ENCODE data around the gene FOXL1. TPM values are rescaled to one million over a fixed set of nuclear protein-coding genes. Genes with fewer than 3 reads are reported as not detected.
A peak's percentile ranks its signal among the peaks of the same experiment; 100 is the strongest.

The FOXL1 gene
- total and polyA plus RNA-seq, 2 of the 13 experiments (the other 11 are each of a cell fraction or from before 2014, with no cell fraction given), result not detected

- TF ChIP-seq ZNF841 (CRISPR knock-in tag; IDR thresholded peaks at IDR 0.05; ENCODE audit: borderline replicate concordance) (no peak), KAT2B (IDR thresholded peaks at IDR 0.05; ENCODE audit: borderline replicate concordance, low read depth, low read length) (no peak), KDM1A (CRISPR knock-in tag; IDR thresholded peaks at IDR 0.05) (peak; percentile 45; the same call in 1 of the 2 replicates), RFX1 (IDR thresholded peaks at IDR 0.05) (no peak), PRDM10 (CRISPR knock-in tag; IDR thresholded peaks at IDR 0.05; ENCODE audit: low read depth) (no peak; the same call in 1 of the 2 replicates), XRCC5 (optimal IDR thresholded peaks at IDR 0.05; ENCODE audit: low read length) (peak; percentile 47), ZNF44 (CRISPR knock-in tag; IDR thresholded peaks at IDR 0.05) (peak; percentile 76; the same call in 1 of the 2 replicates), ZNF552 (CRISPR knock-in tag; IDR thresholded peaks at IDR 0.05; ENCODE audit: borderline replicate concordance) (no peak), TERF1 (CRISPR knock-in tag; IDR thresholded peaks at IDR 0.05) (no peak), NONO (IDR thresholded peaks at IDR 0.05) (no peak), NONO (CRISPR knock-in tag; conservative IDR thresholded peaks at IDR 0.05) (peak; percentile 97), PTBP1 (IDR thresholded peaks at IDR 0.05; ENCODE audit: low read depth, low read length, poor library complexity, severe bottlenecking) (peak; percentile 19), ZNF362 (CRISPR knock-in tag; IDR thresholded peaks at IDR 0.05; ENCODE audit: borderline replicate concordance) (no peak), CHD4 (IDR thresholded peaks at IDR 0.05; ENCODE audit: borderline replicate concordance, low read length) (no peak)
- TF ChIP-seq, protein P1, sequence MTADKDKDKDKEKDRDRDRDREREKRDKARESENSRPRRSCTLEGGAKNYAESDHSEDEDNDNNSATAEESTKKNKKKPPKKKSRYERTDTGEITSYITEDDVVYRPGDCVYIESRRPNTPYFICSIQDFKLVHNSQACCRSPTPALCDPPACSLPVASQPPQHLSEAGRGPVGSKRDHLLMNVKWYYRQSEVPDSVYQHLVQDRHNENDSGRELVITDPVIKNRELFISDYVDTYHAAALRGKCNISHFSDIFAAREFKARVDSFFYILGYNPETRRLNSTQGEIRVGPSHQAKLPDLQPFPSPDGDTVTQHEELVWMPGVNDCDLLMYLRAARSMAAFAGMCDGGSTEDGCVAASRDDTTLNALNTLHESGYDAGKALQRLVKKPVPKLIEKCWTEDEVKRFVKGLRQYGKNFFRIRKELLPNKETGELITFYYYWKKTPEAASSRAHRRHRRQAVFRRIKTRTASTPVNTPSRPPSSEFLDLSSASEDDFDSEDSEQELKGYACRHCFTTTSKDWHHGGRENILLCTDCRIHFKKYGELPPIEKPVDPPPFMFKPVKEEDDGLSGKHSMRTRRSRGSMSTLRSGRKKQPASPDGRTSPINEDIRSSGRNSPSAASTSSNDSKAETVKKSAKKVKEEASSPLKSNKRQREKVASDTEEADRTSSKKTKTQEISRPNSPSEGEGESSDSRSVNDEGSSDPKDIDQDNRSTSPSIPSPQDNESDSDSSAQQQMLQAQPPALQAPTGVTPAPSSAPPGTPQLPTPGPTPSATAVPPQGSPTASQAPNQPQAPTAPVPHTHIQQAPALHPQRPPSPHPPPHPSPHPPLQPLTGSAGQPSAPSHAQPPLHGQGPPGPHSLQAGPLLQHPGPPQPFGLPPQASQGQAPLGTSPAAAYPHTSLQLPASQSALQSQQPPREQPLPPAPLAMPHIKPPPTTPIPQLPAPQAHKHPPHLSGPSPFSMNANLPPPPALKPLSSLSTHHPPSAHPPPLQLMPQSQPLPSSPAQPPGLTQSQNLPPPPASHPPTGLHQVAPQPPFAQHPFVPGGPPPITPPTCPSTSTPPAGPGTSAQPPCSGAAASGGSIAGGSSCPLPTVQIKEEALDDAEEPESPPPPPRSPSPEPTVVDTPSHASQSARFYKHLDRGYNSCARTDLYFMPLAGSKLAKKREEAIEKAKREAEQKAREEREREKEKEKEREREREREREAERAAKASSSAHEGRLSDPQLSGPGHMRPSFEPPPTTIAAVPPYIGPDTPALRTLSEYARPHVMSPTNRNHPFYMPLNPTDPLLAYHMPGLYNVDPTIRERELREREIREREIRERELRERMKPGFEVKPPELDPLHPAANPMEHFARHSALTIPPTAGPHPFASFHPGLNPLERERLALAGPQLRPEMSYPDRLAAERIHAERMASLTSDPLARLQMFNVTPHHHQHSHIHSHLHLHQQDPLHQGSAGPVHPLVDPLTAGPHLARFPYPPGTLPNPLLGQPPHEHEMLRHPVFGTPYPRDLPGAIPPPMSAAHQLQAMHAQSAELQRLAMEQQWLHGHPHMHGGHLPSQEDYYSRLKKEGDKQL (CRISPR knock-in tag; IDR thresholded peaks at IDR 0.05; ENCODE audit: low read depth), result no peak
- TF ChIP-seq, protein P2, sequence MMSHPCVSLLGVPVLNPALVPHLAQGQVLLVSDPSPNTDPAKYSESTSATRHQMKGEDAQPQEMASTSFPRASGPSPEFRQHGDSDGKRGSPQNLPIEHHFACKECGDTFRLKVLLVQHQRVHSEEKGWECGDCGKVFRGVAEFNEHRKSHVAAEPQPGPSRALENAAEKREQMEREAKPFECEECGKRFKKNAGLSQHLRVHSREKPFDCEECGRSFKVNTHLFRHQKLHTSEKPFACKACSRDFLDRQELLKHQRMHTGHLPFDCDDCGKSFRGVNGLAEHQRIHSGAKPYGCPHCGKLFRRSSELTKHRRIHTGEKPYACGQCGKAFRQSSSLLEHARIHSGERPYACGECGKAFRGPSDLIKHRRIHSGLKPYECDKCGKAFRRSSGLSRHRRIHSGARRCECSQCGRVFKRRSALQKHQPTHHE (CRISPR knock-in tag; IDR thresholded peaks at IDR 0.05; ENCODE audit: borderline replicate concordance), result peak; percentile 48; the same call in 1 of the 2 replicates
These were observed 23.2 kb upstream of the FOXL1 start, which contains the start of gene MTHFSD (continued) for GRCh38 chr16:86554917-86555703.
